NCI-H2196 (cell line): ENCODE results near the gene OSBPL10.
"Not testable (repeated sequence)": the region's sequence is repeated elsewhere in the genome, so short reads cannot be mapped to it uniquely, and the experiment has no call there.

Experiments
- DNase-seq: peaks from one replicate; lab custom pipeline; 2025; ENCODE audit not compliant: unreplicated experiment; lab: John Stamatoyannopoulos, UW

Gene OSBPL10

GRCh38 chr3:31782306-31782705, 198.8 kb downstream of the OSBPL10 start:
- DNase-seq: not testable (repeated sequence)

DNA sequence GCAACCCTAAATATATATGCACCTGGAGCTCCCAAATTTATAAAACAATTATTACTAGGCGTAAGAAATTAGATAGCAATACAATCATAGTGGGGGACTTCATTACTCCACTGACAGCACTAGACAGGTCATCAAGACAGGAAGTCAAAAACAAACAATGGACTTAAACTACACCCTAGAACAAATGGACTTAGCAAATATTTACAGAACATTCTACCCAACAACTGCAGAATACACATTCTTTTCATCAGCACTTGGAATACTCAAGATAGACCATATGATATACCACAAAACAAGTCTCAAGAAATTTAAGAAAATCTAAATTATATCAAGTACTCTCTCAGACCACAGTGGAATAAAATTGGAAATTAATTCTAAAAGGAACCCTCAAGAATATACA, 201.5 kb downstream of the OSBPL10 start:
- no peak for DNase-seq

DNA sequence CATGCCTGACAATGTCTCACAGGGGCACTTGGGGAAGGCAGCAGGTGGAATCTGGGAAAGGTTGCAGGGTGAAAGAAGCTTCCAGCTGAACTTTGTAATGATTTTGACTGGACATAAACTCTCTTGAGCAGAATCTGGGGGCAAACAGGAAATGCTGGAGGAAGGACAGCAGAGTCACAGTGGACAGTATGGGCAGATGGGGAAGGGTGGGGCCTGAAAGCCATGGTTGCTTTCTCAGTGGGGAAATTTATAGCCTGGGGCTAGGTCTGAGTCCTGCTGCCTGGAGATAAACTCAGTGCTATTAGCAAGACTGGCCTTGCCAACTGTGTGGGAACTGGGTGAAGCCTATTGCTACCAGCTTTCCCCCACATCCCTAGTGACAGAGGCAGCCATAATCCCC, 203.2 kb downstream of the OSBPL10 start:
- no peak for DNase-seq

DNA sequence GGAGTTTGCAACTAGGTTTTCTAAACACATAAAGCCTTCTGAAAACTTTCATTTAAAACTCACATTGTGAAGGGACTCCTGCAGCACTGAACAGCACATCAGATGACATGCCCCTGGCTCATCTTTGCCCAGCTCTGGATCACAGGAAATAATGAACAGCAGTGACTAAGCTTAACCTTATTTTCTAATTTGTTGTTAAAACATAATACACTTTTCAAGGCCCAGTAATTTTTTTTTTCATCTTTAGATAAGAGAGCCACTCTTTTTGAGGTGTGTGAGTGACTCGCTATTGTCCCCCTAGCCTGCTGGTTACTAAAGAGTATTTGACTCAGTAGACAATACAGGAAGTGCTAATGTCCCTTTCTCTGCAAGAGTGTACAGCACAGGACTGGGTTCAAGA, 204.0 kb downstream of the OSBPL10 start:
- no peak for DNase-seq

- no peak for DNase-seq
Measured at GRCh38 chr3:31776016-31776415, 205.0 kb downstream of the OSBPL10 start.

- DNase-seq: no peak
Measured at GRCh38 chr3:31775383-31775782, 205.7 kb downstream of the OSBPL10 start.

GRCh38 chr3:31772758-31773473, 208.1 kb downstream of the OSBPL10 start:
- no peak for DNase-seq

- no peak for DNase-seq
Measured at GRCh38 chr3:31772272-31772671, 208.8 kb downstream of the OSBPL10 start.

GRCh38 chr3:31770822-31771326, 210.2 kb downstream of the OSBPL10 start:
- DNase-seq: no peak

DNA sequence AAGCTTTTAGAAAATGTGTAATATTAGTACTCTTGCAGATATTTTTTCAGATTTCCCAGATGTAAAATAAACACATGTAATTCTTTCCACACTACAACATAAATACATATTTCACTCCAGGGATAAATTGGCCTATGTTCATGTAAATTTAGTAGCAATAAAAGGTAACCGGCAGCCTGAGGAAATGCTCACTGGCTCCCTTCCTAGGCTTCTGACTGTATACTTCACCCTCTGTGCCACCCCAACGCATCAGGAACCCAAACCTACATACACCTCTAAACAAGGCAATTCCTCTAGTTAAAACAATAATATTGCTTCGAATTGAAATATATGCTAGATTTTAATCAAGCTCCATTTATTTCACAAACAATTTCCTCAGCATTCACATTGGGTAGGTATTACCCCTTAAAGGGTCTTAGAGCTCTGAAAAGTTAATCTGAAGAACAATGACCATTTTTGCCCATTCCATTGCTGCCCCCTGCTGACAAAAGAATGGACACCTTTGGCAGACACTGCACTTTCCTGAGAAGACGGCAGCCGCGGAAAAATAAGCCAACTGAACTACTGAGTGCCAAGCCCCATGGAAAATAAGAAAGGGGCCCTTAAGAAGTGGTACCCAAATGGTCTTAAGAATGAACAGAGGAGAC, 212.5 kb downstream of the OSBPL10 start:
- no peak for DNase-seq

GRCh38 chr3:31767920-31768319, 213.1 kb downstream of the OSBPL10 start:
- no peak for DNase-seq

- DNase-seq: no peak
Measured at GRCh38 chr3:31766669-31767068, 214.4 kb downstream of the OSBPL10 start.

DNA sequence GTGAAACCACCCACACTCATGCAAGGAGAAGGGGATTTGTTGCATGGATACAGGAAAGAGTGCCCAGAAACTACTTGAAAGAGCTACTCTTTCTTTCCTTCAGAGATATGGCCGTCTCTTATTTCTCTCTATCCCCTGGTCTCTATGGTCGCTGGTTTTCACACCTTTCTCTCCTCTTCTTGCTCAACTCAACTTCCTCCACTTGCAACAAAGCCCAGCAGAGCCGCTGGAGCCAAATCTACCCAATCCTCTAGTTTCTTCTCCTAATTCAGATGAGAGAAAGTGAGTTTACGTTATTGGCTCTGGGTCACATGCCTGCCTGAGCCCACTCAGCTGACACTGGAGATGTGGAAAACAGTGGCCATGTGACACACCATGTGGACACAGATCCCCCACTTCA, 215.2 kb downstream of the OSBPL10 start:
- no peak for DNase-seq

DNA sequence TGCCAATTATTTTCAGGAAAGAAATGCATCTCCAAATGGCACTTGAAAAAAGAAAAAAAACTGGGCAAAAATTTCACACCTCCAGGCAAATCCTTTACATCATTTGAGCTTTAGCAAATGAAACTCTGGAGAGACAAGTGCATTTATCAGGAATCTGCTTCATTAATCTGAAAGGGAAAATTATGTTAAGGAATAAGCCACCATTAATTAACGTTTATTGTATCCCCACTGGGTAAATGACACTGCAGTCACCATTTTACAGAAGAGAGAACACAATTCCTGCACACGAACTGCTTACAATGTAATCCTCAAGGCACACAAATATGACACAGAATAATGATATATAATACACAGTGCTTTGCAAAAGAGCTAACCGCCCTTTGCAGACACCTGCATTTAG, 217.3 kb downstream of the OSBPL10 start:
- DNase-seq: no peak

- DNase-seq: no peak
Measured at GRCh38 chr3:31762888-31763351, 218.1 kb downstream of the OSBPL10 start.

GRCh38 chr3:31762097-31762764, 218.8 kb downstream of the OSBPL10 start:
- no peak for DNase-seq

DNA sequence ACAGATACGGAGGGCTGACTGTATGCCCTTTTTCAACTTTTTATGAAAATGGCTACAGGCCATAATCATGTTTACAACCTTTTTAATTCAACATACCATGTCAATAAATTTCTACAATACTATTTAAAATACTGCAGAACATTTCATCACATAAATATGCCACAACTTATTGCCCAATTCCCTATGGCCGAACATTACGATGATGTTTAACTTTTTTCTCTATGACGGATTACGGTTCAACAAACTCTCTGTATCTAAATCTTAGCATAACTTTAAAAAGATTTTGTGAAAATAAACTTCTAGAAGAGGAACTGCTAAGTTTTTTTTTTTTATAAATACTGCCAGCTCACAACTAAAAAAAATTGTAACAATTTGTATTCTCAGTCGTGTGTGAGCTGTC, 220.4 kb downstream of the OSBPL10 start:
- DNase-seq: no peak

- no peak for DNase-seq
Measured at GRCh38 chr3:31758322-31758965, 222.6 kb downstream of the OSBPL10 start.

- no peak for DNase-seq
Measured at GRCh38 chr3:31755926-31756658, 225.0 kb downstream of the OSBPL10 start.

DNA sequence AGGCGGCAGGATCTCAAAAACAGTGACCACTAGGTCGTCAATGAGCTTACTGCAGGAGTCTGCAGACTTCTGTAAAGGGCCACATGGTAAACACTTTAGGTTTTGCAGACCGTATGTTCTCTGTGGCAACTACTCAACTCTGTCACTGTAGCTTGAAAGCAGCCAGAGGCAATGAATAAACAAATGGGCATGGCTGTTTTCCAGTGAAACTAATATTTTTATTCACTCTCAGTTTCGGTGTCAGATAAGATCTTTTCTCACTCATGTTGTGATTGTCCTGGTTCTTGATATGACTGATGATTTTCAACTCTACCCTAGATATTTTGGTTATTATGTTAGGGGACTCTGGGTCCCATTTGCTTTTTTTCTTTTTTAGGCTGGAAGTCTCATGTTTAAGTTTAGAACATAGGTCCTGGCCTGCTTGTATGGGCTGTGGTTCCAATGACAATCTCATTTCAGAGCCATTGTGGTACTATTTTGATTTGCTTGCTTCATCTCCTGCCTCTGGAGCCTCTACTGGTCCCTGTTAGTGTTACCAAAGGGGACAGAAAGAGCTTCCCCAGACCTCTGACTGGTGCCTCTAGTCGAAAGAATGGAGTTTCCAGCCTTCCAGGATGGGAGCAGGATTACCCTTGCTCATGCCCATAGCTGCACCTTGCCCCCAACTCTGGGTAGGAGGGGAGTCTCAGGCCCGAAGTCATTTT, 226.3 kb downstream of the OSBPL10 start:
- no peak for DNase-seq
